ENCODE data around the gene KPNA5. TPM values are rescaled to one million over a fixed set of nuclear protein-coding genes. Genes with fewer than 3 reads are reported as not detected.

KPNA5 gene
- total RNA-seq, 1 donor from 2014 or later: 21.3 TPM

DNA sequence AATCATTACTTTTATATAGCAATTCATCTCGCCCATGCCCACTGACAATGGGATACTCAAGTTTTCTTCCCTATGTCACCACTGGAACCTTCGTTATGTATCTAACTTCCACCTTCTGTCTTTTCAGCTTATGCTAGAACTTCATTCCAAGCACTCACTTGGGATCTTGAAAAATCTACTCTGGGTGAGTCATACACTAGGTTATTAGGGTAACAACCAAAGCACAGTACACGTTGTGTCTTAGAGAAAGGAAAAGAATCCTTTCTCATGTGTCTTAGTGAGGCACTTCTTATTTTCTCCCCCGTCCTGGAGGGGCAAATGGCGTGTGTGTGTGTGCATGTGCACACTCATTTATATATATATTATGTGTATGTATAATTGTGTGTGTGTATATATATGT, 102.8 kb downstream of the KPNA5 start:
- peak; percentile 23 for DNase-seq (ENCODE audit: low read depth)

Other genes with a start within 250 kb of the KPNA5 start
- gene CALHM6, start 219.8 kb upstream of the KPNA5 start, total RNA-seq: 0.31 TPM in 1 of 2 replicates, not detected in the other
- gene CALHM5, start 169.6 kb upstream of the KPNA5 start, total RNA-seq: 5.0 and 5.4 TPM in 2 replicates
- gene TRAPPC3L, start 135.5 kb upstream of the KPNA5 start, total RNA-seq: 0.35 TPM in 1 of 2 replicates, not detected in the other
- not detected in 2 replicates for gene CALHM4, start 127.5 kb upstream of the KPNA5 start, total RNA-seq
- gene RWDD1, start 109.7 kb upstream of the KPNA5 start, total RNA-seq: 32.2 and 32.5 TPM in 2 replicates
- gene RSPH4A, start 64.7 kb upstream of the KPNA5 start, total RNA-seq: 1.2 and 1.9 TPM in 2 replicates
- gene ZUP1, start 12.4 kb upstream of the KPNA5 start, total RNA-seq: 10.1 and 11.0 TPM in 2 replicates
- not detected in 2 replicates for gene FAM162B, start 84.5 kb downstream of the KPNA5 start, total RNA-seq
- not detected in 2 replicates for gene GPRC6A, start 147.9 kb downstream of the KPNA5 start, total RNA-seq
- gene RFX6, start 196.0 kb downstream of the KPNA5 start, total RNA-seq: not detected in 2 replicates